Fibroblast of lung (primary cell): ENCODE data around the gene HSPD1.

Source experiments
- CTCF ChIP-seq, 2 donors: IDR thresholded peaks in 1 of 2; conservative IDR thresholded peaks in 1 of 2; 1 replicate in 1 of 2; 2 replicates in 1 of 2; pipeline ENCODE4 v1.5.1; 2011 to 2012; ENCODE audit warnings: low read length in 2 of 2, control low read depth in 1 of 2, inconsistent platforms in 1 of 2, low read depth in 1 of 2, mild to moderate bottlenecking in 1 of 2
- EZH2 ChIP-seq: IDR thresholded peaks from 2 replicates; pipeline ENCODE4 v1.5.1; 2012; ENCODE audit warnings: low read length, control low read depth, mild to moderate bottlenecking; ENCODE audit errors: missing control alignments

DNA sequence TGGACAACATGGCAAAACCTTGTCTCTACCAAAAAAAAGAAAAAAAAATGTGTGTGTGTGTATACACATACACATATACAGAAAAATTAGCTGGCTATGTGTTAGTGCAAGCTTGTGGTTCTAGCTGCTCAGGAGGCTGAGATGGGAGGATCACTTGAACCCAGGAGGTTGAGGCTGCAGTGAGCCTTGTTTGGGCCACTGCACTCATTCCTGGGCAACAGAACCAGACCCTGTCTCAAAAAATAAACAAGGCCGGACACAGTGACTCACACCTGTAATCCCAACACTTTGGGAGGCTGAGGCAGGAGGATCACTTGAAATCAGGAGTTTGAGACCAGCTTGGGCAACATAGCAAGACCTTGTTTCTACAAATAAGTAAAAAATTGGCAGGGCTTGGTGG is 44.2 kb downstream of the HSPD1 start:
- TF ChIP-seq CTCF (conservative IDR thresholded peaks at IDR 0.05 in 1 of 2, IDR thresholded peaks at IDR 0.05 in 1 of 2; ENCODE audit: low read depth in 1 of 2, low read length in 2 of 2) (no peak), EZH2 (no peak)
